Gastrocnemius medialis (tissue), 4 donors: Measurements from ENCODE around the gene TBC1D5.

Experiments used
- POLR2A ChIP-seq, 2 donors: fragments of 450-650 bp; IDR thresholded peaks; one replicate each; pipeline ENCODE4 v1.6.1; 2017; ENCODE audit warnings: antibody characterized with exemption in 2 of 2, mild to moderate bottlenecking in 2 of 2, moderate library complexity in 2 of 2
- TF ChIP-seq, protein P1 (sequence below), 5 experiments: fragments of 450-650 bp in 3 of 5; fragments of 200-600 bp in 2 of 5; sonication (generic) in 2 of 5; IDR thresholded peaks in 4 of 5; conservative IDR thresholded peaks in 1 of 5; 1 replicate in 4 of 5; 2 replicates in 1 of 5; pipeline ENCODE4 v1.5.1; 2016 to 2019; ENCODE audit warnings: antibody characterized with exemption in 5 of 5, mild to moderate bottlenecking in 3 of 5, moderate library complexity in 3 of 5

DNA sequence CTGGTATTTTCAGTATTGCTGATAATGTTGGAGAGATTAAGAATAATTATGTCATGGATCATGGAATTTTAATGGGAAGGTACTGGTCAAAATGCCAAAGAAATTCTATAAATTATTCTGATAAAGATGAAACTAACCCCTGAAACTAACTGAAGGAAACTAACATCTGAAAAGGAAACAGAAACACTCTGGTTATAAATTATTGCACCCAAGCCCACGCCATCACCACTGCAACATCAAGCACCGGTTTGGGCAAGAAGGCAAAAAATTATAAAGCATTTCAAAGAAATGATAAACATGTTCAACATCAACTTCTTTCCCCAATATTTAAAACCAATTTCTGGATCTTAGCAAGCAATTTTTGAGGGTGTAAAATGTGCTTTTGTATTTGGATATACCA, 372.5 kb downstream of the TBC1D5 start:
- TF ChIP-seq, protein P1, sequence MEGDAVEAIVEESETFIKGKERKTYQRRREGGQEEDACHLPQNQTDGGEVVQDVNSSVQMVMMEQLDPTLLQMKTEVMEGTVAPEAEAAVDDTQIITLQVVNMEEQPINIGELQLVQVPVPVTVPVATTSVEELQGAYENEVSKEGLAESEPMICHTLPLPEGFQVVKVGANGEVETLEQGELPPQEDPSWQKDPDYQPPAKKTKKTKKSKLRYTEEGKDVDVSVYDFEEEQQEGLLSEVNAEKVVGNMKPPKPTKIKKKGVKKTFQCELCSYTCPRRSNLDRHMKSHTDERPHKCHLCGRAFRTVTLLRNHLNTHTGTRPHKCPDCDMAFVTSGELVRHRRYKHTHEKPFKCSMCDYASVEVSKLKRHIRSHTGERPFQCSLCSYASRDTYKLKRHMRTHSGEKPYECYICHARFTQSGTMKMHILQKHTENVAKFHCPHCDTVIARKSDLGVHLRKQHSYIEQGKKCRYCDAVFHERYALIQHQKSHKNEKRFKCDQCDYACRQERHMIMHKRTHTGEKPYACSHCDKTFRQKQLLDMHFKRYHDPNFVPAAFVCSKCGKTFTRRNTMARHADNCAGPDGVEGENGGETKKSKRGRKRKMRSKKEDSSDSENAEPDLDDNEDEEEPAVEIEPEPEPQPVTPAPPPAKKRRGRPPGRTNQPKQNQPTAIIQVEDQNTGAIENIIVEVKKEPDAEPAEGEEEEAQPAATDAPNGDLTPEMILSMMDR (IDR thresholded peaks at IDR 0.05 in 4 of 5, conservative IDR thresholded peaks at IDR 0.05 in 1 of 5) = no peak
- TF ChIP-seq POLR2A (IDR thresholded peaks at IDR 0.05) = no peak
